ENCODE results near the gene NUB1.

The NUB1 gene

GRCh38 chr7:151313857-151314256, 27.8 kb upstream of the NUB1 start:
- no peak for TF ChIP-seq CTCF (IDR thresholded peaks at IDR 0.05; ENCODE audit: control insufficient read depth, insufficient read depth, low read depth, low read length, missing control alignments)
- DNase-seq (ENCODE audit: low read depth) = no peak
- no peak overlapping the region for H3K4me3 ChIP-seq (ENCODE audit: control insufficient read depth, low read depth, low read length)

GRCh38 chr7:151314401-151314800, 27.2 kb upstream of the NUB1 start:
- DNase-seq (ENCODE audit: low read depth) = no peak
- TF ChIP-seq CTCF (IDR thresholded peaks at IDR 0.05; ENCODE audit: control insufficient read depth, insufficient read depth, low read depth, low read length, missing control alignments) = no peak
- H3K4me3 ChIP-seq (ENCODE audit: control insufficient read depth, low read depth, low read length) = no peak overlapping the region

GRCh38 chr7:151315038-151315655, 26.5 kb upstream of the NUB1 start:
- TF ChIP-seq CTCF (IDR thresholded peaks at IDR 0.05; ENCODE audit: control insufficient read depth, insufficient read depth, low read depth, low read length, missing control alignments) = peak; percentile 79
- DNase-seq (ENCODE audit: low read depth) = peak; percentile 20
- H3K4me3 ChIP-seq (ENCODE audit: control insufficient read depth, low read depth, low read length) = no peak overlapping the region

GRCh38 chr7:151316896-151317295, 24.7 kb upstream of the NUB1 start:
- DNase-seq (ENCODE audit: low read depth) = no peak
- TF ChIP-seq CTCF (IDR thresholded peaks at IDR 0.05; ENCODE audit: control insufficient read depth, insufficient read depth, low read depth, low read length, missing control alignments) = no peak
- H3K4me3 ChIP-seq (ENCODE audit: control insufficient read depth, low read depth, low read length) = no peak overlapping the region

GRCh38 chr7:151317936-151318335, 23.7 kb upstream of the NUB1 start:
- no peak for TF ChIP-seq CTCF (IDR thresholded peaks at IDR 0.05; ENCODE audit: control insufficient read depth, insufficient read depth, low read depth, low read length, missing control alignments)

GRCh38 chr7:151319189-151319588, 22.4 kb upstream of the NUB1 start:
- H3K4me3 ChIP-seq (ENCODE audit: control insufficient read depth, low read depth, low read length) = no peak overlapping the region
- TF ChIP-seq CTCF (IDR thresholded peaks at IDR 0.05; ENCODE audit: control insufficient read depth, insufficient read depth, low read depth, low read length, missing control alignments) = no peak
- DNase-seq (ENCODE audit: low read depth) = no peak

More at GRCh38 chr7:151317936-151318335, 23.7 kb upstream of the NUB1 start:
- DNase-seq (ENCODE audit: low read depth) = no peak
- no peak overlapping the region for H3K4me3 ChIP-seq (ENCODE audit: control insufficient read depth, low read depth, low read length)

All from AG09309 (cell line).